Suppressor macrophage treated with lipopolysaccharide for 1 hour (primary cell): ENCODE measurements around the gene THEM4.
"Not testable (repeated sequence)": the region's sequence is repeated elsewhere in the genome, so short reads cannot be mapped to it uniquely, and the experiment has no call there.

Experiments used
- DNase-seq, 3 donors: peaks; one replicate each; pipeline ENCODE4 v3.0.0-alpha.2; 2020 to 2022

Gene THEM4

GRCh38 chr1:151858030-151858746 is 51.1 kb downstream of the THEM4 start:
- no peak for DNase-seq

DNA sequence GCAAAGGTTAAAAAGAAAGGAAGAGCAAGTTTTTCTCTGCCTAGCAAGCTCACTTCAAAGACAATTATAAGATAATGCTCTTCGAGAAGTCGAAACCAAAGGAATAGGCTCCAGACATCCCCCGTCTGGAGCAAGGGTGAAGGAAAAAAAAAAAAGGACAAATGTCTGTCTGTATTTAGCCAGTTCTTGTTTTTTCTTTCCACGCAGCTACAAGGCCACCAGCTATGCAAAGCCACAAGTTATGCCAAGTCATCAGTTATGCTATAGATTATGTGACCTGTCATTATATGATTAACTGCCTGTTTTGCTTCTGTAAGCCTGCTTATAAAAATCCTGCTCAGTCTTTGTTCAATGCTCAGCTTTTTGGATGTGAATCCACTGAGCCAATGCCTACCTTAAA is 53.4 kb downstream of the THEM4 start:
- DNase-seq: no peak

DNA sequence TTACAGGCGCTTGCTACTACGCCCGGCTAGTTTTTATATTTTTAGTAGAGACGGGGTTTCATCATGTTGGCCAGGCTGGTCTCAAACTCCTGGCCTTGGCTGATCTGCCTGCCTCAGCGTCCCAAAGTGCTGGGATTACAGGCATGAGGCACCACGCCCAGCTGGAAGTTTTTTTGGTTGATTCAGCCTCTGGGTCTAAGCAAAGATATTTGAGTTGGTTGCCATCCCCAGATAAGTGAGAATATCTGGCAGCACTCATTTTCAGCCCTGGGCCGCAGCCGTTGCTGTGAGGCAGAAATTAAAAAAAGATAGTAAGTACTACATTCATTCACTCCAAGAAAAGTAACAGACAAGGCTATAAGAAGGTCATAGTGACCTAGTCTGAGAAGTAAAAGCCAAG is 53.8 kb downstream of the THEM4 start:
- not testable (repeated sequence) for DNase-seq

DNA sequence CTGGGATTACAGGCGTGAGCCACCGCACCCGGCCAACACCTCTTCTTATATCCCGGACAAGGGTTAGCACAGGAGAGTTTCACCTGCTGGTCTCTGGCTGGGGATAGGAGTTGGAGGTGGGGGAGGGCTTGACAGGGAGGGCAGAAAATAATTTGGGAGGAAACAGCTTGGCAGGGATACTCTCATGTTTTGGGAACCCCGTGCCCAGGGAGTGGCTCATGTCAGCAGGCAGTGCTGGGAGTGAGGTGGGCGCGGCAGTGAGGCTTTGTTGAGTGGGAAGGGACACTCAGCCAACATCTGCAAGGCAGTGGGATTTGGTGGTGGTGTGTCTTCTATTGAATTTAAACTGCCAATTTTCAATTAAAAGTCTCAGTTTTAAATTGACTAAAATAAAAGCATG is 54.7 kb downstream of the THEM4 start:
- no peak for DNase-seq

DNA sequence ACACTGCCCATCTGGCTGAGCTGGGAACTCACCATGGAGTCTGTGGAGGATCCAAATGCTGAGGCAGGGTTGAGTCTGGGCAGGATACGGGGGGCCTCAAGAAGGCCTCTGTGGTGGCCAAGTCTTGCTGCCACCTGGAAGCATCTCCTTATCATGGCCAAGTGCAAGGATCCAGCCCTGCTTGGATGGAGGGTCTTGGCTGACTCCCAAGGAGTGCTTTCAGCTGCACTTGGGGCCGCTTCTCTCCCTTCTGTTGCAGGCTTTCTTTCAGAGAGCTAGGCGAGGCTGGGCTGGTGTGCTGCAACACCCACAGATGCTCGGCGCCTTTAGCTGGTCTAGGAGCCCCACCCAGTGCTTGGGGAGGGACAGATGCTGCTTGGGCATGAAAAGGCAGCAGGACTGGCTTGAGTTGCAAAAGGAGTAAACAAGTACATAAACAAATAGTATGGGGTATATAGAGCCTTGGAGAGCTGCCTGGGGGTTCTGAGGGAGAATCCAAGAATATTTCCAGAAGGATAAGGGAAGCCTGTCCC is 55.8 kb downstream of the THEM4 start, which contains the start of gene THEM5:
Gene THEM5 (minus strand): TSS at position 302 of the 533 bp plus-strand sequence. CDS start 147 bp downstream, at position 155.
- no peak for DNase-seq

DNA sequence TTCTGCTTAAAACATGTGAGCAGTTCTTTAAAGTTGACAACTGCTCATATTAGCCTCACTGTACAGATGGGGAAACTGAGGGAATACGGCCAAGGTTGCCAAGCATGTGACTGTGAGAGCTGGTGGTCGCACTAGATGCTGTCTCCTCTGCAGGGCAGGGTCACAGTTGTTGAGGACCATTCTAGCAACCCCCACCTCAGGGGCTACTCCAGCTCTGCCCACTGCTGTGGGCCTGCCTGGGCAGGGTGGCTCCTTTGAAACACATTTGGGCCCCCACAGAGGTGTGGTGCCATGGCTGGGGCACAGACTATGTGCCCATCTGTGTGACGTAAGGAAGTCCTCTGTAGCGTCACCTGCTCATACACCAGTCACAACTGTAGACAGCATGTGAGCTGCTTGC is 56.6 kb downstream of the THEM4 start:
- DNase-seq: no peak

- DNase-seq: no peak
These were observed 57.4 kb downstream of the THEM4 start for GRCh38 chr1:151851886-151852285.

DNA sequence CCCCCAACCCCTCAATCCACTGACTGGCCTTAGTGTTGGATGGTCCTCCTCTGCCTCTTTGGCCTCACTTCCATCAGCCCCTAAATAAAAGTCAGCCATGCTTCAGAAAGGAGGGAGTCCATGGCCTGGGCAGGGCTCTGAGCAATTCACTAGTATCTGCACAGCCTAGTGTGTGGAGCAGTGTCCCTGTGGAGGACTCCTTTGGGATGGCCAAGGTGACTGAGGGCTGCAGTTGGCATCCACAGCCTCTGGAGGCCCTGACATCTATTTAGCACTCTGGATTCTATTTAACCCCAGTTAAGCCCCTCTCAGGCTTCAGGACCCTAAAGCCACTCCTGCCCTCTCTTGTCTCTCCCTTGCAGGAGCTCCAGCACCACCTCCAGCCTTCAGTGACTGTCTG is 59.4 kb downstream of the THEM4 start:
- DNase-seq: no peak

- DNase-seq: peak in 2 of 3 donors; percentile 57 to 58
These were observed 60.2 kb downstream of the THEM4 start for GRCh38 chr1:151849126-151849525.

DNA sequence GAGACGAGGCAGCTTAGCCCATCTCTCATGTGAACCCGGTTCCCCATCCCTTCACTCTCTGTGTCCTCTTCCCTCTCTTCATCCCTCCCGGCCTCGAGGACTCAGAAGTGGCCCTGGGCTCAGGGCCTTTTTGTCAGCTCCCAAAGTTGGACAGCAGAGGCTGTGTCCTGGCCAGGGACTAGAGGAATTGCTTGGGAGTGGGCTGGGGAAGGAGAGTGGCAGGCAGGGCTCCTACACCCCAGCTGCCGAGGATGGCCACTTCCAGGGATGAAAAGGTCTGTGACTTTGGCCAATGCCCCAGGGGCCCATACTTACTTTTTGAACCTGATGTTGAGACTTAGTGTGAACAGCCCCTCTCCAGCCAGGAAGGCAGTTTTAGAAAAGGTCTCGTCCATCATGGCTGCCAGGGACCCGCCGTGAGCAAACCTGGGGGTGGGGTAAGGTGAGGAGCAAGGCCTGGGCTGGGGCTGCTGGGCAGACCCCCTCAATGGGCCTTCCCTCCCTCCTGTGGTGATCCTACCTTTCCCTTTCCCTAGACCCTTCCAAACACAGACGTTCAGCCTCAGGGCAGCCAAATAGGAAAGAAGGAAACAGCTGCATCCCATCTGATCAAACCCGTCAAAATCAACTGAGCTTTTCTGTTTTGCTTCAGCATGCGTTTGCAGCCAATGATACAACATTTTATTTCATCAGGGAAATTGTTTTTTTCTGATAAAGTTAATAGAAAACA is 61.3 kb downstream of the THEM4 start:
- DNase-seq: no peak

DNA sequence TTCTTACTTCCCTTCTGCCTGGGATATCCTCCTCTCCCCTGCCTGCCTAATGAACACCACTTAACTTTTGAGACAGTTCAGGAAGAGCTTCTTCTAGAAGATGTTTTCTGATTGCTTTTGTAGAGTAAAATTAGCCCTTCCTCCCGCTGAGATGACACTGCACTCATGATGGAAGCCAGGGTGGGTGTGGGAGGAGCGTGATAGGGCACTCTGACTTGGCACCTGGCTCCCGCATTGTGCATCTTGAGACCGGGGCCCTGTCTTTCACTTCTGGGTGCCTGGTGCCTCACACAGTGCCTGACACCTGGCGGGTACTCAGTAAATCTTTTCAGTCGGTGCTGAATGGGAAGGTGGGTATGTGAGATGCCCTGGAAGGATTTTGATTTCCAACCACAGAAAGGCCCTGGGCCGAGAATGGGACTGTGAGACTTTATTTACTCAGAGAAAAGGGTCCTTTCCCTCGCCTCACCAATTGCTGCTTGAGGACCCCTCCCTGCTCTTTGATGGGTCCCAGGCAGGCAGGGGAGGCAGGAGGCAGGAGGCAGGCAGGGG is 62.5 kb downstream of the THEM4 start:
- no peak for DNase-seq

- DNase-seq: peak; percentile 68 to 77 (median 69)
These were observed 63.2 kb downstream of the THEM4 start for GRCh38 chr1:151846062-151846568.

DNA sequence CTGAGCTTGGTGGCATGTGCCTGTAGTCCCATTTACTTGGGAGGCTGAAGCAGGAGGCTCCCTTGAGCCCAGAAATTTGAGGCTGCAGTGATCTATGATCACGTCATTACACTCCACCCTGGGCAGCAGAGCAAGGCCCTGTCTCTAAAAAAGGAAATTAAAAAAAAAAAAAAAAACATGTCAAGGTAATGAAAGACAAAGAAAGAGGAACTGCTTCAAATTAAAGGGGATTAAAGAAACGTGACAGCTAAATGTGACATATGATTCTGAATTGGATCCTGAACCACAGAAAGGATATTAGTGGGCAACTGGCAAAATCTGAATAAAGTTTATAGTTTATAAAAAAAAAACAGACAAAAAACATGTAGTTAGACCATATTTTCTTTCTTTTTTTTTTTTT is 65.9 kb downstream of the THEM4 start:
- no peak for DNase-seq

DNA sequence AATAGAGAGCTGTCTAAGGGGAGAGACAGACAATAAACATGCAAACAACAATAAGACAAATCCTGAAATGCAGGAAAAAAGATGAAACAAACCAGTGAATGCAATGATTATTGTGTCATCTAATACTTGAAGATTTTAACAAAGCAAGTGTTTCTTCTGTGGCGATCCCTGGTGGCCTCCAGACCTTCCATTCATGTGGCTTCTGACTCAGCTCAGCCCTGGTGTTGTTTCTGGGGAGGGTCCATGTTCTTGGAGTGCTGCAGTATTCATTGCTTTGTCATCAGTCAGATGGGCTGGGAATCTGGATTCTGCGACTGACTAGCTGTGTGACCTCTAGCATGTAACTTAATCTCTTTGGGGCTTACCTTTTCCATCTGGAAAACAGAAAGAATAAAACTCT is 68.2 kb downstream of the THEM4 start:
- DNase-seq: no peak

DNA sequence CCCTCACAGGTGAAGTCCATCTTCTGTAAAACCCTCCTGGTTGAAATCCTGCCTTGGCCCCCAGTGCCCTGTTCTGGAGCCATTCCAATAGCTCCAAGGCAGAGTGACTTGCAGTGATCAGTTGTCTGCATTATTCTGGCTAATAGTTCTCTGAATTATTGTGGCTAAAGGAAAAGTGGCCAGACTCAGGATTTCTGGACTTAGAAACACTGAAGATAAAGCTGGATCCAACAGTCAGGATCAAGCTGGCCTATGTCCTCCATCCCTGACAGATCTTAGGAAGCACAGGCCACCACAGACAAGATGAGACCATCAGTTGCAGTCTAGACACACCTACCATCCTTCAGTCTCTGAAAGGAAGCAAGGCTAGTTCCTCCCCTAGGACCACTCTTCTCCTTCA is 68.9 kb downstream of the THEM4 start:
- no peak for DNase-seq

DNA sequence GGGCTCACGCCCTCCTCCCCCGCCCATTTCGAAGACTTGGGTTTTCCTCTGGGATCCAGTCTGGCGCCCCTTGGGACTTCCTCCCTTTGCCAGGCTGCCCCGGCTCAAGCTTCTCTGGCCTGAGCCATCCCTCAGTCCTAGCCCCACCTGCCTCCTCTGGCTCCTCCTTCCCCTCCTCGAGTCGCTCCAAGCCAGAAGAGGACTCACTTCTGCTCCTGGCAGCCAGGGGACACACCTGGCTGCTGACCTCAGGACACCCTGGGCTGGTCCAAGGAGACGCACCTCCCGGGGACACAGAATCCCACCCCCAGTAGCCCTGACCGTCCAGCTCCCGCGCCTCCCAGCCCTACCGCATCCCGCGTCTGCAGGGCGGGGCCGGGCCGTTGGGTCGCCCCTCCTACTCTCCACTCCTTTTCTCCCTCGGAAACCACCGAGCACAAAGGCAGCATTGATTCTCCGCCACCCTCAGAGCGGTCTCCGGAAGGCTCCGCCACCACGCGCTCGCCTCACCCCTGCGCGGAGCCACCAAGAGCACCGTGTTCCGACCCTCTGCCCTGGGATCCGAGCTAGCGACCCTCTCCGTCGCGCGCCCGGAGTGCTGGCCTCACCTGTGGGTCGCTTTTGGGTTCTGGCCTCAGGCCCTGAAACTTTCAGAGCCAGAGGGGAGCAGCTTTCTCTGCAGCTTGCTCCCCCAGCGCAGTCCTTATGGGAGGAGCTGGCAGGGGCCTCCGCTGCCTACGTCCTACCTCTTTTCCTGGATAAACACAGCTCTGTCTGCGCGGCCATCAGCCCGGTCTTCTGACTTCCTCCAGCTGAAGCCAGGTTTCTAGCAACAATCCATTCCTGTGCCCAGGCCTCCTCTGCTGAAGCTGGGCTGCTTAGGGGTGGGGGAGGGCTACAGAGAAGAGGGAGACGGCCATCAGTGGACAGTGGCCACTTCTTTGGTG is 69.6 kb downstream of the THEM4 start, which contains the start of gene C2CD4D:
Gene C2CD4D (minus strand): TSS at position 364 of the 947 bp plus-strand sequence. CDS start 831 bp downstream, outside the sequence.
- peak in 2 of 3 donors; percentile 55 to 66 for DNase-seq

DNA sequence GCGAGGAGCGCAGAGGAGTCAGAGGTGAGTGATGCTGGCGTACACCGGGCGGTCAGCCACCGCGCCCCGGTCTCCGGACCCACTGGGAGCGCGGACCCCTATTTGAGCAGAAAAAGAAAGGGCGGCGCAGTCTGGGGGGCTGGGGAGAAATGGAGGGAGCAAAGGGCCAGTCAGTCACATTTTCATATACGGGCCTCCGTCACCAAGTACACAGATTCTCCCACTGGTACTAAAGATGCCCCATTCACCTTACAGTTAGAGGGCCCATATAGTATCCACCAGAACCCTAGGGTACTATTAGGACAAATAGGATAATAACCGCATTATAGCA is 70.3 kb downstream of the THEM4 start:
- no peak for DNase-seq

DNA sequence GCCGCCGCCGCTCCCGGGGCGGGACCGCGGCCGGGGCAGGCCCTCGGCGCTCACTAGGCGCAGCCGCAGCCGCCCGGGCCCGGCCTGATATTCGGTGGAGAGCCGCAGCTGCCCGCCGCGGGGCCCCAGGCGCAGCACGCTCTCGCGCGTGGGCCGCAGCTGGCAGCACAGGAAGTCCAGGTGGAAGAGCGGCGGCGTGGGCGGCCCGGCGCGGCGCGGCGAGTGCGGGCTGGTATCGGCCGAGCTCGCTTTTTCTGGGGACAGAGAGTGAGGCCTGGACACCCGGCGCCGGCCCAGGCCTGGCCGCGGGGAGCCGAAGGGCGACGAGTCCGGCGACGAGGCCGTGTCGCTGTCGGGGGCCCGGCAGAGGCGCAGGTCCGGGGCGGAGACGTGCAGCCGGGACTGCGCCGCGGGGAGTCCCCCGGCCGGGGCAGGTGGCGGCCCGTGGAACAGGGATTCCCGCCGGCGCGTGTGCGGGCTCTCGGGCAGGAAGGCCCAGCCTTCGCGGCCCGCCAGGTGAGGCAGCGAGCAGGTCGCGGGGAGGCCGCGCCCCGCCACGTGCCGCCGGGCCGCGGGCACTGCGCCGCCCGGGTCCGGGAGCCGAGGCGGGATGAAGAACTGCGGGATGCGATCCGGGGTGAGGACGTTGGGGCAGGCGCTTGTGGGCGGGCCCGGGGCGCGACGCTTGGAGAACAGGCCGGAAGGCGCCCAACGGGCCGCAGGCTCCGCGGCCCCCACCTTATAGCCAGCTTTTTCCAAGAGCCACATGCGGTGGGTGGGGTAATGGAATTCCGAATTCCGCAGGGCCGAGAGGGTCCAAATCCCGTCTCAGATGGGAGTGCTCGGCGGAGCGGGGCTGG is 70.9 kb downstream of the THEM4 start:
- peak in 2 of 3 donors; percentile 46 to 74 for DNase-seq

GRCh38 chr1:151837884-151838221 is 71.5 kb downstream of the THEM4 start:
- no peak for DNase-seq

DNA sequence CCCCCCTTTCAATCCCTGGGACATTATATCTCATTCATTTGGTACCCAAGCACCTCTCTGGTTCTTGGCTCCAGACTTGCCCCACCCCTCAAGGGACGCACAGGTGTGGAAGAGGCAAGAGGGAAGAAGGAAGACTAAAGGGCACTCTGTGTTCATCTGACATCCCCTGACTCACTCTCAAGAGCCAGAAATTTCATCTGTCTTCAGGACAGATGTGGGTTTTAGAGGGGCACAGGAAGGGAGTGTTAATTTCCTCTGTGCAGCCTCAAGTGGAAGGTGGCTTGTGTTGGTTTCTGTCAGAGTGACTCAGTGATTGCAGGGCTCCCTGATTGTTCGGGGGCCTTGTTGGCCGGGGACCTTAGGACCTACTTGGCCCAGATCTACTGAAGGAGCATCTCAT is 72.1 kb downstream of the THEM4 start:
- no peak for DNase-seq

GRCh38 chr1:151835596-151835995 is 73.7 kb downstream of the THEM4 start:
- no peak for DNase-seq
